ENCODE data around the gene KIF1A. TPM values are rescaled to one million over a fixed set of nuclear protein-coding genes. Genes with fewer than 3 reads are reported as not detected.

Gene KIF1A
- total RNA-seq, 1 donor from 2014 or later, result 52.2 TPM

- Mint-ChIP-seq H3K9me3 (ENCODE audit: unreplicated experiment) (no peaks in the 10 kb centered on the region), H3K4me1 (ENCODE audit: unreplicated experiment) (no peaks in the 10 kb centered on the region), H3K27ac (ENCODE audit: unreplicated experiment) (no peak overlapping the region), H3K27me3 (ENCODE audit: unreplicated experiment) (peaks cover 3% of the 10 kb centered on the region), H3K36me3 (ENCODE audit: low read depth, unreplicated experiment) (no peaks in the 10 kb centered on the region), H3K4me3 (ENCODE audit: unreplicated experiment) (no peak overlapping the region)
- no peak for TF ChIP-seq CTCF (IDR thresholded peaks at IDR 0.05; ENCODE audit: unreplicated experiment)
- DNase-seq (ENCODE audit: low spot score), result no peak
Observed at GRCh38 chr2:240865391-240865790, 45.4 kb upstream of the KIF1A start.

GRCh38 chr2:240864475-240864874 is 44.5 kb upstream of the KIF1A start:
- Mint-ChIP-seq H3K4me1 (ENCODE audit: unreplicated experiment) (no peaks in the 10 kb centered on the region), H3K27me3 (ENCODE audit: unreplicated experiment) (peaks cover 5% of the 10 kb centered on the region), H3K4me3 (ENCODE audit: unreplicated experiment) (no peak overlapping the region)

GRCh38 chr2:240861547-240861946 is 41.5 kb upstream of the KIF1A start:
- H3K9me3 Mint-ChIP-seq (ENCODE audit: unreplicated experiment), result no peaks in the 10 kb centered on the region
- H3K4me3 Mint-ChIP-seq (ENCODE audit: unreplicated experiment), result no peak overlapping the region
- peaks cover 12% of the 10 kb centered on the region for H3K27me3 Mint-ChIP-seq (ENCODE audit: unreplicated experiment)

More at GRCh38 chr2:240864475-240864874, 44.5 kb upstream of the KIF1A start:
- Mint-ChIP-seq H3K9me3 (ENCODE audit: unreplicated experiment) (no peaks in the 10 kb centered on the region), H3K36me3 (ENCODE audit: low read depth, unreplicated experiment) (no peaks in the 10 kb centered on the region), H3K27ac (ENCODE audit: unreplicated experiment) (no peak overlapping the region)
- TF ChIP-seq CTCF (IDR thresholded peaks at IDR 0.05; ENCODE audit: unreplicated experiment), result no peak
- no peak for DNase-seq (ENCODE audit: low spot score)

GRCh38 chr2:240858871-240859270 is 38.9 kb upstream of the KIF1A start:
- H3K27ac Mint-ChIP-seq (ENCODE audit: unreplicated experiment), result no peak overlapping the region
- H3K4me3 Mint-ChIP-seq (ENCODE audit: unreplicated experiment), result no peak overlapping the region
- H3K9me3 Mint-ChIP-seq (ENCODE audit: unreplicated experiment), result peaks cover 5% of the 10 kb centered on the region
- H3K4me1 Mint-ChIP-seq (ENCODE audit: unreplicated experiment), result no peaks in the 10 kb centered on the region
- peaks cover 4% of the 10 kb centered on the region for H3K36me3 Mint-ChIP-seq (ENCODE audit: low read depth, unreplicated experiment)
- no peak for TF ChIP-seq CTCF (IDR thresholded peaks at IDR 0.05; ENCODE audit: unreplicated experiment)
- no peak for DNase-seq (ENCODE audit: low spot score)
- peaks cover 10% of the 10 kb centered on the region for H3K27me3 Mint-ChIP-seq (ENCODE audit: unreplicated experiment)

More at GRCh38 chr2:240861547-240861946, 41.5 kb upstream of the KIF1A start:
- H3K27ac Mint-ChIP-seq (ENCODE audit: unreplicated experiment), result no peak overlapping the region
- H3K36me3 Mint-ChIP-seq (ENCODE audit: low read depth, unreplicated experiment), result no peaks in the 10 kb centered on the region
- no peak for TF ChIP-seq CTCF (IDR thresholded peaks at IDR 0.05; ENCODE audit: unreplicated experiment)
- no peak for DNase-seq (ENCODE audit: low spot score)
- no peaks in the 10 kb centered on the region for H3K4me1 Mint-ChIP-seq (ENCODE audit: unreplicated experiment)

GRCh38 chr2:240858321-240858720 is 38.3 kb upstream of the KIF1A start:
- H3K4me1 Mint-ChIP-seq (ENCODE audit: unreplicated experiment), result no peaks in the 10 kb centered on the region
- H3K4me3 Mint-ChIP-seq (ENCODE audit: unreplicated experiment), result no peak overlapping the region
- H3K27me3 Mint-ChIP-seq (ENCODE audit: unreplicated experiment), result peaks cover 10% of the 10 kb centered on the region
- peaks cover 6% of the 10 kb centered on the region for H3K36me3 Mint-ChIP-seq (ENCODE audit: low read depth, unreplicated experiment)
- TF ChIP-seq CTCF (IDR thresholded peaks at IDR 0.05; ENCODE audit: unreplicated experiment), result no peak
- DNase-seq (ENCODE audit: low spot score), result no peak
- no peak overlapping the region for H3K27ac Mint-ChIP-seq (ENCODE audit: unreplicated experiment)
- peaks cover 5% of the 10 kb centered on the region for H3K9me3 Mint-ChIP-seq (ENCODE audit: unreplicated experiment)

All from endothelial cell (in vitro differentiated cells).